ENCODE data around the gene PLEKHM3. TPM values are rescaled to one million over a fixed set of nuclear protein-coding genes. Genes with fewer than 3 reads are reported as not detected.

Gene PLEKHM3
- total and polyA plus RNA-seq, 2 of the 13 experiments (the other 11 are each of a cell fraction or from before 2014, with no cell fraction given): 4.5 to 4.7 TPM

DNA sequence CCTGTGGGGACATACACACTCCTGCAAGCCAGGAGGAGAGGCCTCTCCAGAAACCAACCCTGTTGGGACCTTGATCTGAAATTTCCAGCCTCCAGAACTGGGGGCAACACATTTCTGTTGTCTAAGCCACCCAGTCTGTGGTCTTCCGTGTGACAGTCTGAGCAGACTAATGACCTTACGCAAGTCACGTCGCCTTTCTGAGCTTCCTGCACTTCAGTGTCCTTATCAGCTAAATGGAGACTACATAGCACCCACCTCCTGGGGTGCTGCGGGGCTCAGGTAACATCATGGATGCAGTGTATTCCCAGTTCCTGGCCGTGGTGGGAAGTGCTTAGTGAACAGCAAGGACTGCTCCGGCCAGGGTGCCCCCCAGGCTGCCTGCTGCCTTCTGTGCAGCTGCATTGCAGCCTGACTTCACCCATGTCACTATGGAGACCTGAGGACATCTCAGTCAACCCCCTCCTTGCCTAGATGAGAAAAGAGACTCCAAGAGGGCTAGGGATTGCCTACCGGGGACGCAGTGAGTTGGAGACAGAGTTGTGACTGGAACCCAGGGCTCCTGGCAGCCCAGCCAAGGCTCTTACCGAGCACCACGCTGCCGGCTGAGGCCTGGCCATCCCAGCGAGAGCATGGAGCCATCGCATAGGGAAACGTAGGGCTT is 194.4 kb downstream of the PLEKHM3 start:
- CTCF ChIA-PET (ENCODE audit: low intra/inter-chr PET ratio, low total read pairs): no interaction called here
- in situ Hi-C loops (cut with HindIII; ENCODE audit: extremely low pct_ligation_motif_present, low pct_unique_long_range_greater_than_20kb): no loop called here
- ATAC-seq: peak; percentile 27
- Histone ChIP-seq H3K27me3 (ENCODE audit: control insufficient read depth in 1 of 2, insufficient read depth in 2 of 2, low read length in 2 of 2) (no peaks in the 10 kb centered on the region), H3K4me1 (ENCODE audit: insufficient read depth, low read length) (peaks cover 92% of the 10 kb centered on the region), H3K79me2 (ENCODE audit: insufficient read depth, low read length) (no peaks in the 10 kb centered on the region), H3K4me3 (replicated peaks in 1 of 3; ENCODE audit: insufficient read depth in 1 of 3, low read depth in 2 of 3, low read length in 3 of 3) (no peak overlapping the region), H3K27ac (ENCODE audit: extremely low read length, insufficient read depth, low read length) (peak overlapping the region; percentile 91), H4K20me1 (ENCODE audit: insufficient read depth, low read length) (no peaks in the 10 kb centered on the region), H3K9ac (ENCODE audit: insufficient read depth, low read depth, low read length) (peak overlapping the region; percentile 11; the same call in 1 of the 2 replicates), H3K4me2 (ENCODE audit: low read depth, low read length) (0 out of 2 replicates have a peak overlapping the region, but pooled peaks have one; percentile 0), H3K9me3 (ENCODE audit: low read length) (no peaks in the 10 kb centered on the region), H2AFZ (ENCODE audit: low read length) (no peak overlapping the region), H3K36me3 (replicated peaks in 1 of 2; ENCODE audit: control insufficient read depth in 1 of 2, insufficient read depth in 2 of 2, low read length in 2 of 2) (no peaks in the 10 kb centered on the region)
- peak; percentile 68 for FAIRE-seq
- WGBS (ENCODE audit: low lambda C conversion rate): 64% methylated on average over 13 of the region's 15 CpGs
- BruUV-seq (replicated peaks): no TSS peak
- peak; percentile 78 for DNase-seq (ENCODE audit: low spot score)
- intact Hi-C loops (cut with micrococcal nuclease; ENCODE audit: unreplicated experiment): no loop called here
- POLR2A ChIA-PET: interaction anchor here (0.8 to 10.2 kb wide), 16 partner anchors 11 to 98 kb away, joined by 3 to 303 read pairs (median 19); partner anchors contain the start of gene FZD5
- TF ChIP-seq HOXA3 (CRISPR knock-in tag; IDR thresholded peaks at IDR 0.05) (peak; percentile 79), ZBTB42 (CRISPR knock-in tag; IDR thresholded peaks at IDR 0.05) (no peak), HNRNPLL (IDR thresholded peaks at IDR 0.05; ENCODE audit: low read depth, low read length, poor library complexity, severe bottlenecking) (no peak), PAWR (CRISPR knock-in tag; IDR thresholded peaks at IDR 0.05; ENCODE audit: borderline replicate concordance) (no peak), POLR2G (IDR thresholded peaks at IDR 0.05; ENCODE audit: low read depth, low read length) (no peak), SPEN (CRISPR knock-in tag; IDR thresholded peaks at IDR 0.05; ENCODE audit: low read depth) (peak; percentile 39; the same call in 1 of the 2 replicates), EED (CRISPR knock-in tag; IDR thresholded peaks at IDR 0.05) (no peak), POLR2A (IDR thresholded peaks at IDR 0.05; ENCODE audit: insufficient read depth in 1 of 2, low read depth in 2 of 2, low read length in 2 of 2) (no peak), ZFP41 (CRISPR knock-in tag; IDR thresholded peaks at IDR 0.05; ENCODE audit: borderline replicate concordance) (no peak), AKAP8 (CRISPR knock-in tag; IDR thresholded peaks at IDR 0.05) (no peak), ZNF501 (CRISPR knock-in tag; IDR thresholded peaks at IDR 0.05) (no peak), NFATC3 (CRISPR knock-in tag; IDR thresholded peaks at IDR 0.05) (no peak), RFX1 (IDR thresholded peaks at IDR 0.05) (no peak), ZNF331 (CRISPR knock-in tag; IDR thresholded peaks at IDR 0.05) (no peak), ZFP62 (CRISPR knock-in tag; IDR thresholded peaks at IDR 0.05) (no peak), ZNF878 (CRISPR knock-in tag; IDR thresholded peaks at IDR 0.05) (no peak), ZNF883 (CRISPR knock-in tag; IDR thresholded peaks at IDR 0.05; ENCODE audit: not compliant biosample characterization) (peak; percentile 50), ZNF83 (CRISPR knock-in tag; IDR thresholded peaks at IDR 0.05; ENCODE audit: borderline replicate concordance) (no peak)
- TF ChIP-seq, protein P1, sequence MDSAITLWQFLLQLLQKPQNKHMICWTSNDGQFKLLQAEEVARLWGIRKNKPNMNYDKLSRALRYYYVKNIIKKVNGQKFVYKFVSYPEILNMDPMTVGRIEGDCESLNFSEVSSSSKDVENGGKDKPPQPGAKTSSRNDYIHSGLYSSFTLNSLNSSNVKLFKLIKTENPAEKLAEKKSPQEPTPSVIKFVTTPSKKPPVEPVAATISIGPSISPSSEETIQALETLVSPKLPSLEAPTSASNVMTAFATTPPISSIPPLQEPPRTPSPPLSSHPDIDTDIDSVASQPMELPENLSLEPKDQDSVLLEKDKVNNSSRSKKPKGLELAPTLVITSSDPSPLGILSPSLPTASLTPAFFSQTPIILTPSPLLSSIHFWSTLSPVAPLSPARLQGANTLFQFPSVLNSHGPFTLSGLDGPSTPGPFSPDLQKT (CRISPR knock-in tag; IDR thresholded peaks at IDR 0.05; ENCODE audit: borderline replicate concordance): no peak
- TF ChIP-seq, protein P2, sequence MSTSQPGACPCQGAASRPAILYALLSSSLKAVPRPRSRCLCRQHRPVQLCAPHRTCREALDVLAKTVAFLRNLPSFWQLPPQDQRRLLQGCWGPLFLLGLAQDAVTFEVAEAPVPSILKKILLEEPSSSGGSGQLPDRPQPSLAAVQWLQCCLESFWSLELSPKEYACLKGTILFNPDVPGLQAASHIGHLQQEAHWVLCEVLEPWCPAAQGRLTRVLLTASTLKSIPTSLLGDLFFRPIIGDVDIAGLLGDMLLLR (CRISPR knock-in tag; IDR thresholded peaks at IDR 0.05): no peak
- TF ChIP-seq, protein P3, sequence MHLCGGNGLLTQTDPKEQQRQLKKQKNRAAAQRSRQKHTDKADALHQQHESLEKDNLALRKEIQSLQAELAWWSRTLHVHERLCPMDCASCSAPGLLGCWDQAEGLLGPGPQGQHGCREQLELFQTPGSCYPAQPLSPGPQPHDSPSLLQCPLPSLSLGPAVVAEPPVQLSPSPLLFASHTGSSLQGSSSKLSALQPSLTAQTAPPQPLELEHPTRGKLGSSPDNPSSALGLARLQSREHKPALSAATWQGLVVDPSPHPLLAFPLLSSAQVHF (CRISPR knock-in tag; IDR thresholded peaks at IDR 0.05): no peak
- TF ChIP-seq, protein P4, sequence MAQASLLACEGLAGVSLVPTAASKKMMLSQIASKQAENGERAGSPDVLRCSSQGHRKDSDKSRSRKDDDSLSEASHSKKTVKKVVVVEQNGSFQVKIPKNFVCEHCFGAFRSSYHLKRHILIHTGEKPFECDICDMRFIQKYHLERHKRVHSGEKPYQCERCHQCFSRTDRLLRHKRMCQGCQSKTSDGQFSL (CRISPR knock-in tag; IDR thresholded peaks at IDR 0.05): no peak

All from HepG2 (cell line).